GM12878 (cell line): ENCODE data around the gene GRHL1. TPM values are rescaled to one million over a fixed set of nuclear protein-coding genes. Genes with fewer than 3 reads are reported as not detected.

Experiments
- ATAC-seq: fragments of 200-7000 bp; cut with Tn5 transposase; 3 replicates; pipeline ENCODE4 v1.9.1; 2020; ENCODE audit warnings: mild to moderate bottlenecking, moderate library complexity
- BruUV-seq: library from RNA; stranded (reverse); fragments of 400-500 nt; replicated peaks from 2 replicates; lab custom pipeline; 2021; lab: Mats Ljungman, UMichigan
- CTCF ChIA-PET: fragments of 300-600 bp; sonication (Branson Sonifier 250); formaldehyde crosslinking; extraction: SDS; loops from one replicate; lab custom pipeline; 2021; ENCODE audit warnings: inconsistent platforms; lab: Yijun Ruan, JAX
- POLR2A ChIA-PET: fragments of 350-600 bp; formaldehyde crosslinking; extraction: SDS; loops from one replicate; lab custom pipeline; 2021; ENCODE audit warnings: inconsistent platforms; lab: Charles Lee
- RAD21 ChIA-PET: fragments of 300-600 bp; sonication (Branson Sonifier 250); formaldehyde crosslinking; loops from one replicate; lab custom pipeline; 2023; ENCODE audit warnings: antibody characterized with exemption; ENCODE audit not compliant: unreplicated experiment; lab: Charles Lee
- SMC1A ChIA-PET: fragments of 300-600 bp; sonication (Branson Sonifier 250); formaldehyde crosslinking; loops from one replicate; lab custom pipeline; 2023; ENCODE audit not compliant: unreplicated experiment, uncharacterized antibody; lab: Charles Lee
- DNase-seq: peaks from one replicate; pipeline ENCODE4 v3.0.0-alpha.2; 2011; ENCODE audit warnings: low read depth, low spot score
- FAIRE-seq: peaks from 3 replicates; lab custom pipeline; 2011; peaks lifted over from hg19 to GRCh38; lab: Jason Lieb, UNC
- H2AFZ ChIP-seq: 2 replicates; pipeline ENCODE4 v1.6.0; 2011; ENCODE audit warnings: low read depth, low read length, control low read depth; ENCODE audit not compliant: control insufficient read depth
- H3K27ac ChIP-seq: 2 replicates; pipeline ENCODE4 v1.5.1; 2011; ENCODE audit warnings: control low read depth; ENCODE audit not compliant: control insufficient read depth, insufficient read depth
- H3K27me3 ChIP-seq, 2 experiments: replicated peaks in 1 of 2; 2 replicates each; pipeline versions ENCODE4 v1.6.0 to v1.6.1; 2011; ENCODE audit warnings: low read length in 1 of 2; ENCODE audit not compliant: control insufficient read depth in 2 of 2, insufficient read depth in 2 of 2
- H3K36me3 ChIP-seq, 2 experiments: 2 replicates each; pipeline ENCODE4 v1.5.1; 2011; ENCODE audit warnings: low read length in 1 of 2; ENCODE audit not compliant: control insufficient read depth in 2 of 2, insufficient read depth in 2 of 2
- H3K4me1 ChIP-seq: 2 replicates; pipeline ENCODE4 v1.6.1; 2011; ENCODE audit warnings: mild to moderate bottlenecking, low read length, moderate library complexity, mixed read lengths; ENCODE audit not compliant: control insufficient read depth, insufficient read depth
- H3K4me2 ChIP-seq: 2 replicates; pipeline ENCODE4 v1.6.0; 2011; ENCODE audit warnings: control low read depth; ENCODE audit not compliant: control insufficient read depth, insufficient read depth
- H3K4me3 ChIP-seq: fragments of 200-600 bp; sonication (generic); 2 replicates; pipeline ENCODE4 v1.5.1; 2016
- H3K79me2 ChIP-seq: 2 replicates; pipeline ENCODE4 v1.6.0; 2011; ENCODE audit warnings: low read length; ENCODE audit not compliant: control insufficient read depth, insufficient read depth
- H3K9ac ChIP-seq: 2 replicates; pipeline ENCODE4 v1.8.0; 2011; ENCODE audit warnings: low read length, control low read depth, mixed read lengths; ENCODE audit not compliant: control insufficient read depth, insufficient read depth
- H3K9me3 ChIP-seq: replicated peaks from 3 replicates; pipeline ENCODE4 v1.5.1; 2011; ENCODE audit warnings: mild to moderate bottlenecking, low read length; ENCODE audit not compliant: control insufficient read depth, insufficient read depth
- H4K20me1 ChIP-seq: 2 replicates; pipeline ENCODE4 v1.6.0; 2011; ENCODE audit not compliant: control insufficient read depth, insufficient read depth
- BCL11A ChIP-seq: IDR thresholded peaks from 2 replicates; pipeline ENCODE4 v1.6.1; 2011; ENCODE audit warnings: low read depth, low read length
- BRCA1 ChIP-seq: IDR thresholded peaks from 2 replicates; pipeline ENCODE4 v1.6.1; 2011; ENCODE audit warnings: low read depth, low read length, improper control_type of control experiment
- FOS ChIP-seq: IDR thresholded peaks from 3 replicates; pipeline ENCODE4 v1.6.1; 2011; ENCODE audit warnings: borderline replicate concordance; ENCODE audit not compliant: insufficient read length; ENCODE audit errors: extremely low read depth
- HDGF ChIP-seq: fragments of 450-650 bp; IDR thresholded peaks from 2 replicates; pipeline ENCODE4 v1.6.1; 2016; ENCODE audit warnings: antibody characterized with exemption
- LARP7 ChIP-seq: fragments of 450-650 bp; IDR thresholded peaks from 2 replicates; pipeline ENCODE4 v1.6.1; 2017; ENCODE audit warnings: mild to moderate bottlenecking
- MAX ChIP-seq: IDR thresholded peaks from 2 replicates; pipeline ENCODE4 v1.6.1; 2012; ENCODE audit warnings: low read depth, low read length, improper control_type of control experiment
- MEF2A ChIP-seq: IDR thresholded peaks from 2 replicates; pipeline ENCODE4 v1.6.1; 2011; ENCODE audit warnings: low read depth, mild to moderate bottlenecking, low read length, moderate library complexity; ENCODE audit not compliant: insufficient read depth
- SIX5 ChIP-seq: IDR thresholded peaks from 2 replicates; pipeline ENCODE4 v1.6.1; 2011; ENCODE audit warnings: mild to moderate bottlenecking, low read depth, low read length, moderate library complexity; ENCODE audit not compliant: severe bottlenecking
- ZNF274 ChIP-seq: IDR thresholded peaks from one replicate; pipeline ENCODE4 v1.8.0; 2011; ENCODE audit not compliant: insufficient read length, insufficient read depth
- WGBS: methylation state at CpG from one replicate; pipeline ENCODE4 v1.1.6; 2016; ENCODE audit warnings: low lambda C conversion rate; ENCODE audit not compliant: insufficient replicate concordance, insufficient coverage; ENCODE audit errors: missing lambda C conversion rate; 5-methylcytosine and 5-hydroxymethylcytosine counted together
- in situ Hi-C: fragments of 300-500 bp; cut with MboI; formaldehyde crosslinking; loops from 9 replicates; pipeline ENCODE4 v1.14.3; 2018; ENCODE audit warnings: mixed read lengths
- intact Hi-C: fragments of 100-400 bp; cut with micrococcal nuclease; formaldehyde crosslinking; loops from one replicate; pipeline ENCODE4 v1.14.2; 2022; ENCODE audit not compliant: unreplicated experiment
- polyA plus RNA-seq, 11 experiments: library from polyadenylated mRNA; depleted of rRNA in 4 of 11; unstranded in 6 of 11; stranded (reverse) in 5 of 11; fragments of >200 nt; fragmentation: Nextera tagmentation in 4 of 11; fragmentation: Illumina TruSeq in 1 of 11; extraction: Ambion mirVana in 4 of 11; extraction: Trizol in 1 of 11; gene quantifications; 1 replicate in 1 of 11; 2 replicates in 10 of 11; pipeline versions ENCODE4 v1.2.1 to v1.2.3, GENCODE V29; 2011 to 2016; ENCODE audit warnings: inconsistent platforms in 2 of 11, missing spikeins in 2 of 11, low read depth in 1 of 11
- total RNA-seq, 4 experiments: library from RNA; depleted of rRNA in 3 of 4; stranded (reverse); fragments of >200 nt in 3 of 4; fragmentation: Illumina TruSeq in 1 of 4; extraction: Trizol in 1 of 4; gene quantifications; 2 replicates each; pipeline versions ENCODE4 v1.2.1 to v1.2.3, GENCODE V29; 2013 to 2021

GRHL1 gene
- total and polyA plus RNA-seq, 10 of the 15 experiments (the other 5 are each of a cell fraction or from before 2014, with no cell fraction given): 0.09 to 0.81 (median 0.28) TPM; not detected in 1

- ChIA-PET RAD21 (no interaction called here), SMC1A (no interaction called here), POLR2A (interaction anchor here (1.1 kb wide), 1 partner anchor 13 kb away, joined by 3 read pairs; no protein-coding TSS in a partner anchor), CTCF (no interaction called here)
- intact Hi-C loops (no loop called here), in situ Hi-C loops (no loop called here)
- ATAC-seq (no peak), FAIRE-seq (no peak), DNase-seq (no peak)
- H3K4me3 ChIP-seq: no peak overlapping the region
- no peaks in the 10 kb centered on the region for H3K79me2 ChIP-seq
- H3K9me3 ChIP-seq: no peaks in the 10 kb centered on the region; the same call in 2 of the 3 replicates
- TF ChIP-seq SIX5: no peak
- no peak for TF ChIP-seq FOS
- no peak for TF ChIP-seq LARP7
- TF ChIP-seq BRCA1: no peak
- TF ChIP-seq MEF2A: no peak
- TF ChIP-seq MAX: no peak
- TF ChIP-seq HDGF: no peak
- TF ChIP-seq BCL11A: no peak
- no peak for TF ChIP-seq ZNF274
- BruUV-seq: no TSS peak
- H3K27me3 ChIP-seq: no peaks in the 10 kb centered on the region
- no peaks in the 10 kb centered on the region for H3K36me3 ChIP-seq
- no peak overlapping the region for H3K4me2 ChIP-seq
- no peak overlapping the region for H2AFZ ChIP-seq
- no peak overlapping the region for H3K27ac ChIP-seq
- H4K20me1 ChIP-seq: no peaks in the 10 kb centered on the region
- no peaks in the 10 kb centered on the region for H3K4me1 ChIP-seq
- WGBS: 69% methylated on average over 2 of the region's 2 CpGs
- no peak overlapping the region for H3K9ac ChIP-seq
Measured at GRCh38 chr2:9980520-9980919, 29.0 kb downstream of the GRHL1 start.
